ENCODE results near the gene LSM12. TPM values are rescaled to one million over a fixed set of nuclear protein-coding genes. Genes with fewer than 3 reads are reported as not detected.
A peak's percentile ranks its signal among the peaks of the same experiment; 100 is the strongest.

Gene LSM12
- total RNA-seq, 4 donors from 2014 or later, result 27.8 to 44.6 (median 33.3) TPM

- H3K4me1 ChIP-seq, result peaks cover 40% of the 10 kb centered on the region
- peak overlapping the region; percentile 90 for H3K27ac ChIP-seq
- 27% methylated on average over 2 of the region's 2 CpGs for WGBS
- TF ChIP-seq POLR2AphosphoS5 (IDR thresholded peaks at IDR 0.05) (no peak), CTCF (IDR thresholded peaks at IDR 0.05) (no peak), EP300 (IDR thresholded peaks at IDR 0.05) (no peak), POLR2A (IDR thresholded peaks at IDR 0.05) (no peak)
- no peaks in the 10 kb centered on the region for H3K9me3 ChIP-seq
- peak overlapping the region; percentile 69 for H3K4me3 ChIP-seq
- no peaks in the 10 kb centered on the region for H3K27me3 ChIP-seq
- DNase-seq (ENCODE audit: low spot score in 2 of 2), result no peak
- H3K36me3 ChIP-seq, result peaks cover 28% of the 10 kb centered on the region
Measured at GRCh38 chr17:44071772-44072171, 5.3 kb upstream of the LSM12 start.

- no peaks in the 10 kb centered on the region for H3K27me3 ChIP-seq
- peak in 1 of 2 donors; percentile 83 for DNase-seq (ENCODE audit: low spot score in 2 of 2)
- no peak for TF ChIP-seq CTCF (IDR thresholded peaks at IDR 0.05)
- TF ChIP-seq POLR2AphosphoS5 (IDR thresholded peaks at IDR 0.05), result no peak
- no peak for TF ChIP-seq POLR2A (IDR thresholded peaks at IDR 0.05)
- no peak for TF ChIP-seq EP300 (IDR thresholded peaks at IDR 0.05)
- H3K4me1 ChIP-seq, result peaks cover 41% of the 10 kb centered on the region
- WGBS, result 0% methylated on average over 3 of the region's 3 CpGs
- H3K9me3 ChIP-seq, result no peaks in the 10 kb centered on the region
- peak overlapping the region; percentile 69 for H3K4me3 ChIP-seq
- peak overlapping the region; percentile 90 for H3K27ac ChIP-seq
- H3K36me3 ChIP-seq, result peaks cover 22% of the 10 kb centered on the region
Measured at GRCh38 chr17:44071198-44071520, 4.7 kb upstream of the LSM12 start.

GRCh38 chr17:44070455-44071197 lies 4.2 kb upstream of the LSM12 start, which contains the start of gene G6PC3:
Gene G6PC3 (plus strand): TSS chr17:44070735. CDS start chr17:44070966, 231 bp downstream.
- H3K9me3 ChIP-seq, result no peaks in the 10 kb centered on the region
- no peak for TF ChIP-seq EP300 (IDR thresholded peaks at IDR 0.05)
- peak in 1 of 2 donors; percentile 41 for TF ChIP-seq POLR2A (IDR thresholded peaks at IDR 0.05)
- TF ChIP-seq POLR2AphosphoS5 (IDR thresholded peaks at IDR 0.05), result peak; percentile 58 to 90 (median 90)
- H3K4me3 ChIP-seq, result peak within 1 kb of the TSS; percentile 69
- peak; percentile 96 for DNase-seq (ENCODE audit: low spot score in 2 of 2)
- H3K27me3 ChIP-seq, result no peaks in the 10 kb centered on the region
- H3K27ac ChIP-seq, result peak within 1 kb of the TSS; percentile 90
- peaks cover 43% of the 10 kb centered on the region for H3K4me1 ChIP-seq
- WGBS, result under 1% methylated on average over 38 of the region's 53 CpGs
- peaks cover 17% of the 10 kb centered on the region for H3K36me3 ChIP-seq

- no peak for TF ChIP-seq CTCF (IDR thresholded peaks at IDR 0.05)
- TF ChIP-seq POLR2AphosphoS5 (IDR thresholded peaks at IDR 0.05), result no peak
- no peak for TF ChIP-seq POLR2A (IDR thresholded peaks at IDR 0.05)
- TF ChIP-seq EP300 (IDR thresholded peaks at IDR 0.05), result no peak
- Histone ChIP-seq H3K27me3 (no peaks in the 10 kb centered on the region), H3K36me3 (peaks cover 10% of the 10 kb centered on the region), H3K4me1 (peaks cover 46% of the 10 kb centered on the region), H3K9me3 (no peaks in the 10 kb centered on the region), H3K4me3 (peak overlapping the region; percentile 69), H3K27ac (peak overlapping the region; percentile 90)
- no peak for DNase-seq (ENCODE audit: low spot score in 2 of 2)
- 8% methylated on average over 7 of the region's 7 CpGs for WGBS
Measured at GRCh38 chr17:44069974-44070454, 3.5 kb upstream of the LSM12 start.

- peaks cover 6% of the 10 kb centered on the region for H3K36me3 ChIP-seq
- no peak for DNase-seq (ENCODE audit: low spot score in 2 of 2)
- no peaks in the 10 kb centered on the region for H3K27me3 ChIP-seq
- TF ChIP-seq POLR2A (IDR thresholded peaks at IDR 0.05) (no peak), POLR2AphosphoS5 (IDR thresholded peaks at IDR 0.05) (no peak), EP300 (IDR thresholded peaks at IDR 0.05) (no peak), CTCF (IDR thresholded peaks at IDR 0.05) (no peak)
- no peak overlapping the region for H3K27ac ChIP-seq
- H3K4me3 ChIP-seq, result no peak overlapping the region
- WGBS, result 85% methylated on average over 9 of the region's 9 CpGs
- H3K9me3 ChIP-seq, result no peaks in the 10 kb centered on the region
- peaks cover 51% of the 10 kb centered on the region for H3K4me1 ChIP-seq
Measured at GRCh38 chr17:44067545-44067940, 1.1 kb upstream of the LSM12 start.

All from suprapubic skin (tissue), 4 donors.